K562 (cell line): Measurements from ENCODE around the gene PTK7. TPM values are rescaled to one million over a fixed set of nuclear protein-coding genes. Genes with fewer than 3 reads are reported as not detected.

ENCODE experiments used
- BDP1 ChIP-seq: IDR thresholded peaks from 3 replicates; pipeline ENCODE4 v1.6.1; 2011; ENCODE audit not compliant: insufficient read length, insufficient read depth
- ETV6 ChIP-seq, 3 experiments: fragments of 150-350 bp in 1 of 3; sonication (generic) in 1 of 3; formaldehyde crosslinking in 1 of 3; IDR thresholded peaks; 2 replicates each; pipeline versions ENCODE4 v1.6.1 to v1.8.0; 2014 to 2022; ENCODE audit warnings: borderline replicate concordance in 2 of 3, low read depth in 2 of 3, antibody characterized with exemption in 1 of 3, low read length in 1 of 3, mild to moderate bottlenecking in 1 of 3, missing genetic modification reagents in 1 of 3
- FOSL1 ChIP-seq: fragments of 200-800 bp; sonication (Bioruptor generic); conservative IDR thresholded peaks from 2 replicates; pipeline ENCODE4 v1.6.1; 2016; ENCODE audit warnings: missing genetic modification characterization, missing compliant biosample characterization
- HDAC6 ChIP-seq: IDR thresholded peaks from 2 replicates; pipeline ENCODE4 v1.6.1; 2012; ENCODE audit warnings: low read depth, mild to moderate bottlenecking, control low read depth, inconsistent platforms, low read length, moderate library complexity
- HOXB6 ChIP-seq: fragments of 250-450 bp; sonication (Bioruptor Pico); IDR thresholded peaks from 2 replicates; pipeline ENCODE4 v1.5.1; 2022; ENCODE audit warnings: mild to moderate bottlenecking, borderline replicate concordance
- IFI16 ChIP-seq: fragments of 250-450 bp; sonication (Bioruptor Pico); IDR thresholded peaks from 2 replicates; pipeline ENCODE4 v2.1.2; 2022; ENCODE audit warnings: mild to moderate bottlenecking, inconsistent platforms
- KAT7 ChIP-seq: sonication (generic); formaldehyde crosslinking; IDR thresholded peaks from 2 replicates; pipeline ENCODE4 v1.8.0; 2022; ENCODE audit warnings: missing genetic modification reagents, mild to moderate bottlenecking, borderline replicate concordance
- KDM1A ChIP-seq, 2 experiments: fragments of 450-650 bp; IDR thresholded peaks; 2 replicates each; pipeline ENCODE4 v1.6.1; 2016; ENCODE audit warnings: mild to moderate bottlenecking in 2 of 2
- KLF10 ChIP-seq: fragments of 250-450 bp; sonication (Bioruptor Pico); IDR thresholded peaks from 2 replicates; pipeline ENCODE4 v1.6.1; 2021; ENCODE audit warnings: matching md5 sums
- MIER1 ChIP-seq: fragments of 450-650 bp; IDR thresholded peaks from 2 replicates; pipeline ENCODE4 v1.6.1; 2016; ENCODE audit warnings: antibody characterized with exemption, mild to moderate bottlenecking, low read depth
- MYC ChIP-seq, 2 experiments: fragments of 250-450 bp in 1 of 2; sonication (Bioruptor Pico) in 1 of 2; IDR thresholded peaks; 2 replicates each; pipeline versions ENCODE4 v1.5.1 to v1.6.1; 2012 to 2021; ENCODE audit warnings: low read depth in 2 of 2, borderline replicate concordance in 1 of 2, improper control_type of control experiment in 1 of 2, low read length in 1 of 2, mild to moderate bottlenecking in 1 of 2, moderate library complexity in 1 of 2
- NR4A1 ChIP-seq, 2 experiments: fragments of 250-450 bp in 1 of 2; fragments of 450-650 bp in 1 of 2; sonication (Bioruptor Pico) in 1 of 2; IDR thresholded peaks; 2 replicates each; pipeline versions ENCODE4 v1.4.0 to v1.6.1; 2016 to 2020; ENCODE audit warnings: mild to moderate bottlenecking in 2 of 2, missing compliant biosample characterization in 1 of 2, missing genetic modification characterization in 1 of 2, moderate library complexity in 1 of 2
- PHTF2 ChIP-seq: fragments of 250-450 bp; sonication (Bioruptor Pico); IDR thresholded peaks from 2 replicates; pipeline ENCODE4 v1.5.0; 2021; ENCODE audit warnings: mild to moderate bottlenecking
- SAP30 ChIP-seq: fragments of 200-600 bp; sonication (generic); IDR thresholded peaks from 2 replicates; pipeline ENCODE4 v1.6.1; 2012; ENCODE audit warnings: borderline replicate concordance, low read depth, mild to moderate bottlenecking, moderate library complexity, low read length, control low read depth, inconsistent platforms; ENCODE audit not compliant: insufficient read depth, poor library complexity, severe bottlenecking
- SMAD1 ChIP-seq: fragments of 150-350 bp; IDR thresholded peaks from 2 replicates; pipeline ENCODE4 v1.6.1; 2014; ENCODE audit warnings: low read length, low read depth; ENCODE audit not compliant: partially characterized antibody
- U2AF2 ChIP-seq: fragments of 200-400 bp; formaldehyde crosslinking; optimal IDR thresholded peaks from 2 replicates; pipeline ENCODE3; 2017; ENCODE audit warnings: low read depth, mild to moderate bottlenecking, low read length
- ZNF174 ChIP-seq: fragments of 250-450 bp; sonication (Bioruptor Pico); IDR thresholded peaks from 2 replicates; pipeline ENCODE4 v1.4.0; 2020; ENCODE audit warnings: mild to moderate bottlenecking
- ZNF212 ChIP-seq: fragments of 450-650 bp; formaldehyde crosslinking; IDR thresholded peaks from 2 replicates; pipeline ENCODE4 v1.4.0; 2020; ENCODE audit warnings: mild to moderate bottlenecking
- polyA plus RNA-seq, 8 experiments: library from polyadenylated mRNA; depleted of rRNA in 4 of 8; stranded (reverse) in 5 of 8; unstranded in 3 of 8; fragments of >200 nt; fragmentation: Nextera tagmentation in 2 of 8; fragmentation: Illumina TruSeq in 1 of 8; extraction: Ambion mirVana in 2 of 8; extraction: Trizol in 1 of 8; gene quantifications; 2 replicates each; pipeline versions ENCODE4 v1.2.1 to v1.2.3, GENCODE V29; 2011 to 2014; ENCODE audit warnings: inconsistent platforms in 1 of 8, missing spikeins in 1 of 8
- total RNA-seq, 7 experiments: library from RNA; depleted of rRNA in 6 of 7; stranded (reverse); fragments of >200 nt in 6 of 7; fragmentation: Illumina TruSeq in 2 of 7; extraction: Trizol in 2 of 7; gene quantifications; 2 replicates each; pipeline versions ENCODE4 v1.2.1 to v1.2.3, GENCODE V29; 2011 to 2021; ENCODE audit warnings: low replicate concordance in 1 of 7
- TF ChIP-seq, protein P1 (sequence below): conservative IDR thresholded peaks from 2 replicates; pipeline ENCODE4 v1.6.1; 2011; ENCODE audit warnings: low read depth, mild to moderate bottlenecking, low read length; ENCODE audit not compliant: control insufficient read depth
- TF ChIP-seq, protein P2 (sequence below): fragments of 250-450 bp; sonication (Bioruptor Pico); IDR thresholded peaks from 2 replicates; pipeline ENCODE4 v1.8.0; 2022; ENCODE audit warnings: inconsistent platforms, mild to moderate bottlenecking, moderate library complexity, borderline replicate concordance

Gene PTK7
- total and polyA plus RNA-seq, 9 of the 15 experiments (the other 6 are each of a cell fraction or from before 2014, with no cell fraction given), result 0.20 to 6.8 (median 4.2) TPM

DNA sequence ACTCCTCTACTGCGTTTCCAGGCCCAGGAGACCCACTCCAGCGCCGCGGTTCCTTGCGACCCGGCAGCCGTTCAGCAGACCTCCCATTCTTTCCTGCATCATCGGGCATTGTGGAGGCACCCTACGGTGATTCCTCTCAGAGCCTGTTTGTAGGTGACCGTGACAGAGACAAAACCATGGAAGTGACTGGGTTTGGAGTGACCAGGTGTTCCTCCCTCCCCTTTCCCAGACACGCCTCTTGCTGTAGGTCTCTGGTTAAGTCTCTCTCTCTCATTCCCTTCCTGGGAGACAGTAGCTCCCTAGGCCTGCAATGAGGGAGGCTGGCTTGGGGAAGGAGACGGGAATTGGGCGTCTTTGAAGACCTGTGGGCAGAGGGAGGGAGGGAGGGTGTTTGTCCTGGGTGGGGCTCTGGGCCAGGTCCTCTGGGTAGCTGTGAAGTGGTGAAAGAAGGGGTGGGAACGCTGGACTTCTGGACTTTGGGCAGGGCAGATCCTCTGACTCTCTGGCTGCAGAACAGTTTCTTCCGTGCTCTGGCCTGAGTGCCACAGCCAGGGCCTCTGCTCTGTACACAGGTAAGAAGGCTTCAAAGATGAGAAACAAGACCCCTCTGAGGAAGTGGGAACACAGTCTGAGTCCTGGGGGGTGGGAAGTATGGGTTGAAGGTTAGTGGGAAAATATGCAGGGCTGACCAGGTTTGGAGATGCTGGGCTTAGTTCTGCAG is 15.9 kb upstream of the PTK7 start (continued):
- no peak for TF ChIP-seq PHTF2 (CRISPR knock-in tag)
- TF ChIP-seq, protein P1, sequence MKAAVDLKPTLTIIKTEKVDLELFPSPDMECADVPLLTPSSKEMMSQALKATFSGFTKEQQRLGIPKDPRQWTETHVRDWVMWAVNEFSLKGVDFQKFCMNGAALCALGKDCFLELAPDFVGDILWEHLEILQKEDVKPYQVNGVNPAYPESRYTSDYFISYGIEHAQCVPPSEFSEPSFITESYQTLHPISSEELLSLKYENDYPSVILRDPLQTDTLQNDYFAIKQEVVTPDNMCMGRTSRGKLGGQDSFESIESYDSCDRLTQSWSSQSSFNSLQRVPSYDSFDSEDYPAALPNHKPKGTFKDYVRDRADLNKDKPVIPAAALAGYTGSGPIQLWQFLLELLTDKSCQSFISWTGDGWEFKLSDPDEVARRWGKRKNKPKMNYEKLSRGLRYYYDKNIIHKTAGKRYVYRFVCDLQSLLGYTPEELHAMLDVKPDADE, result peak; percentile 16; the same call in 1 of the 2 replicates
- TF ChIP-seq FOSL1, result peak; percentile 67
- TF ChIP-seq IFI16 (CRISPR knock-in tag), result peak; percentile 51; the same call in 1 of the 2 replicates
- TF ChIP-seq ETV6 (IDR thresholded peaks at IDR 0.05; ENCODE audit: borderline replicate concordance in 1 of 2, low read depth in 2 of 2, low read length in 1 of 2), result 0 out of 4 replicates have a peak, but pooled peaks of 1 of the 2 experiments have one; percentile 54
- TF ChIP-seq ETV6 (CRISPR knock-in tag; IDR thresholded peaks at IDR 0.05; ENCODE audit: borderline replicate concordance), result no peak
- TF ChIP-seq ZNF174 (CRISPR knock-in tag), result no peak
- no peak for TF ChIP-seq KDM1A (IDR thresholded peaks at IDR 0.05)
- no peak for TF ChIP-seq MYC (IDR thresholded peaks at IDR 0.05; ENCODE audit: low read depth, low read length)
- TF ChIP-seq MYC (CRISPR knock-in tag; IDR thresholded peaks at IDR 0.05; ENCODE audit: borderline replicate concordance, low read depth), result no peak
- peak; percentile 88; the same call in 1 of the 2 replicates for TF ChIP-seq KAT7 (CRISPR knock-in tag)
- 0 out of 2 replicates have a peak, but pooled peaks have one; percentile 9 for TF ChIP-seq MIER1
- TF ChIP-seq ZNF212 (CRISPR knock-in tag), result no peak
- TF ChIP-seq, protein P2, sequence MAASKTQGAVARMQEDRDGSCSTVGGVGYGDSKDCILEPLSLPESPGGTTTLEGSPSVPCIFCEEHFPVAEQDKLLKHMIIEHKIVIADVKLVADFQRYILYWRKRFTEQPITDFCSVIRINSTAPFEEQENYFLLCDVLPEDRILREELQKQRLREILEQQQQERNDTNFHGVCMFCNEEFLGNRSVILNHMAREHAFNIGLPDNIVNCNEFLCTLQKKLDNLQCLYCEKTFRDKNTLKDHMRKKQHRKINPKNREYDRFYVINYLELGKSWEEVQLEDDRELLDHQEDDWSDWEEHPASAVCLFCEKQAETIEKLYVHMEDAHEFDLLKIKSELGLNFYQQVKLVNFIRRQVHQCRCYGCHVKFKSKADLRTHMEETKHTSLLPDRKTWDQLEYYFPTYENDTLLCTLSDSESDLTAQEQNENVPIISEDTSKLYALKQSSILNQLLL (CRISPR knock-in tag), result no peak
- no peak for TF ChIP-seq HDAC6
- no peak for TF ChIP-seq HOXB6 (CRISPR knock-in tag)
- TF ChIP-seq U2AF2, result no peak
- TF ChIP-seq NR4A1 (CRISPR knock-in tag; IDR thresholded peaks at IDR 0.05), result no peak
- TF ChIP-seq NR4A1 (tag; IDR thresholded peaks at IDR 0.05), result peak; percentile 53; the same call in 1 of the 2 replicates
- no peak for TF ChIP-seq SMAD1
- peak; percentile 65 for TF ChIP-seq SAP30
- TF ChIP-seq KLF10 (CRISPR knock-in tag), result no peak
- TF ChIP-seq BDP1, result no peak
